Measurements from ENCODE around the gene OLFML2B.

The OLFML2B gene

GRCh38 chr1:161943737-161944136, 79.9 kb downstream of the OLFML2B start:
- DNase-seq, result no peak

GRCh38 chr1:161941726-161942436, 81.8 kb downstream of the OLFML2B start:
- DNase-seq, result no peak

GRCh38 chr1:161940866-161941591, 82.6 kb downstream of the OLFML2B start:
- DNase-seq, result no peak

- no peak for DNase-seq
Observed at GRCh38 chr1:161936786-161937185, 86.9 kb downstream of the OLFML2B start.

- DNase-seq, result no peak
Observed at GRCh38 chr1:161935264-161935663, 88.4 kb downstream of the OLFML2B start.

GRCh38 chr1:161933592-161934588, 89.8 kb downstream of the OLFML2B start:
- DNase-seq, result no peak
